ENCODE results near the gene MTG2. TPM values are rescaled to one million over a fixed set of nuclear protein-coding genes. Genes with fewer than 3 reads are reported as not detected.

Gene MTG2
- total and polyA plus RNA-seq, 2 of the 13 experiments (the other 11 are each of a cell fraction or from before 2014, with no cell fraction given), result 20.4 to 37.8 TPM

DNA sequence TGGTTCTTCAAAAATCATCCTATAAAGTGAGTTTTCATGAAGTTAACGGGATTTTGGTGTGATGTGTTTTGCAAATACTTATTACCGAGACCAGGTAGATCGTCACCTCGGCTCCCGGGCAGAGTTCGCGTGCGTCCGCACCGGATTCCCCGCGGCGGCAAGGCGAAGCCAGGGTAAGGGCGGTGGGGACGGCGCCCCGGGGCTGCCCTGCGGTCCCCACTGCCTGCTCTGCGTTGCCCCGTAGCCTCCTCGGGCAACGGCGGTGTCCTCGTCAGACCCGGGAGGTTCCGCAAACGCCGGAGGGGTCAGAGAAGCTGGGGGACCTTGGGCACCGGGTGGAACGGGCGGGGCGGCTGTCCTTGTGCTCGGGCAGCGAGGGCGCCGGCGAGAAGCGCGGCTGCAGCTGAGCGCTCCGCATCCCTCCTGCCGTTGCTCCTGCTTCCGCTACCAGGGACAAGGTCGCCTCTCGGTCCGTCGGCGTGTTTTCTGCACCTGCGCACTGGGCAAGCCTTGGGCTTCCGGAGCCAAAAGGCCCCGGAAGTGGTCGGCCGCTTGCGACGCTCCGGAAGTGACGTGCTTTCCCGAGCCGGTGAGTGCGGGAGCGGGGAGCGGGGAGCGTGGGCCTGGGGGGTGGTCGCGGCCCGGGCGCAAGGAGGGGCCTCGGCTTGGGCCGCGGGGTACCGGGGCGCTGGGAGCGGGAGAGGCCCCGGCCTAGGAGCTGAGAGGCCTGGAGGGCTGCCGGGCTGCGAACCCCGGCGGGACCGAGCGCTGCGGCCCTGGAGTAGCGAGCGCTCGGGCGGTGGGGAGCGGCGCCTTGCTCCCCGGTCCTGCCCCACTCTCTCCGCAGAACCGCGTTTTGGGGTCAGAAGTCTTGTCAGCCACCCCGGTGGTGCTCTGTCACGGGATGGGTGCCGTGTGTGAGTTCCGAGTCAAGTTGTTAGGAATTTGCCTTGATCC is at the start of gene MTG2 (continued):
- TF ChIP-seq, protein P1, sequence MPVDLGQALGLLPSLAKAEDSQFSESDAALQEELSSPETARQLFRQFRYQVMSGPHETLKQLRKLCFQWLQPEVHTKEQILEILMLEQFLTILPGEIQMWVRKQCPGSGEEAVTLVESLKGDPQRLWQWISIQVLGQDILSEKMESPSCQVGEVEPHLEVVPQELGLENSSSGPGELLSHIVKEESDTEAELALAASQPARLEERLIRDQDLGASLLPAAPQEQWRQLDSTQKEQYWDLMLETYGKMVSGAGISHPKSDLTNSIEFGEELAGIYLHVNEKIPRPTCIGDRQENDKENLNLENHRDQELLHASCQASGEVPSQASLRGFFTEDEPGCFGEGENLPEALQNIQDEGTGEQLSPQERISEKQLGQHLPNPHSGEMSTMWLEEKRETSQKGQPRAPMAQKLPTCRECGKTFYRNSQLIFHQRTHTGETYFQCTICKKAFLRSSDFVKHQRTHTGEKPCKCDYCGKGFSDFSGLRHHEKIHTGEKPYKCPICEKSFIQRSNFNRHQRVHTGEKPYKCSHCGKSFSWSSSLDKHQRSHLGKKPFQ (CRISPR knock-in tag; IDR thresholded peaks at IDR 0.05; ENCODE audit: insufficient replicate concordance), result peak; percentile 91
- TF ChIP-seq ZKSCAN5 (CRISPR knock-in tag; IDR thresholded peaks at IDR 0.05) (0 out of 2 replicates have a peak, but pooled peaks have one; percentile 42), ISL2 (CRISPR knock-in tag; IDR thresholded peaks at IDR 0.05) (peak; percentile 85), MAZ (IDR thresholded peaks at IDR 0.05; ENCODE audit: borderline replicate concordance, low read depth, low read length) (0 out of 2 replicates have a peak, but pooled peaks have one; percentile 50), MAZ (CRISPR knock-in tag; IDR thresholded peaks at IDR 0.05; ENCODE audit: low read depth) (peak; percentile 99), TOE1 (CRISPR knock-in tag; IDR thresholded peaks at IDR 0.05) (no peak; the same call in 1 of the 2 replicates), ZNF337 (CRISPR knock-in tag; IDR thresholded peaks at IDR 0.05; ENCODE audit: borderline replicate concordance, low read depth) (peak; percentile 96; the same call in 1 of the 2 replicates), NFKB2 (CRISPR knock-in tag; IDR thresholded peaks at IDR 0.05; ENCODE audit: borderline replicate concordance) (peak; percentile 99), HOXA3 (CRISPR knock-in tag; IDR thresholded peaks at IDR 0.05) (peak; percentile 98), RORA (CRISPR knock-in tag; IDR thresholded peaks at IDR 0.05) (no peak), ZBTB7A (CRISPR knock-in tag; IDR thresholded peaks at IDR 0.05) (peak; percentile 93), JUN (CRISPR knock-in tag; IDR thresholded peaks at IDR 0.05) (peak; percentile 63)
- TF ChIP-seq, protein P2, sequence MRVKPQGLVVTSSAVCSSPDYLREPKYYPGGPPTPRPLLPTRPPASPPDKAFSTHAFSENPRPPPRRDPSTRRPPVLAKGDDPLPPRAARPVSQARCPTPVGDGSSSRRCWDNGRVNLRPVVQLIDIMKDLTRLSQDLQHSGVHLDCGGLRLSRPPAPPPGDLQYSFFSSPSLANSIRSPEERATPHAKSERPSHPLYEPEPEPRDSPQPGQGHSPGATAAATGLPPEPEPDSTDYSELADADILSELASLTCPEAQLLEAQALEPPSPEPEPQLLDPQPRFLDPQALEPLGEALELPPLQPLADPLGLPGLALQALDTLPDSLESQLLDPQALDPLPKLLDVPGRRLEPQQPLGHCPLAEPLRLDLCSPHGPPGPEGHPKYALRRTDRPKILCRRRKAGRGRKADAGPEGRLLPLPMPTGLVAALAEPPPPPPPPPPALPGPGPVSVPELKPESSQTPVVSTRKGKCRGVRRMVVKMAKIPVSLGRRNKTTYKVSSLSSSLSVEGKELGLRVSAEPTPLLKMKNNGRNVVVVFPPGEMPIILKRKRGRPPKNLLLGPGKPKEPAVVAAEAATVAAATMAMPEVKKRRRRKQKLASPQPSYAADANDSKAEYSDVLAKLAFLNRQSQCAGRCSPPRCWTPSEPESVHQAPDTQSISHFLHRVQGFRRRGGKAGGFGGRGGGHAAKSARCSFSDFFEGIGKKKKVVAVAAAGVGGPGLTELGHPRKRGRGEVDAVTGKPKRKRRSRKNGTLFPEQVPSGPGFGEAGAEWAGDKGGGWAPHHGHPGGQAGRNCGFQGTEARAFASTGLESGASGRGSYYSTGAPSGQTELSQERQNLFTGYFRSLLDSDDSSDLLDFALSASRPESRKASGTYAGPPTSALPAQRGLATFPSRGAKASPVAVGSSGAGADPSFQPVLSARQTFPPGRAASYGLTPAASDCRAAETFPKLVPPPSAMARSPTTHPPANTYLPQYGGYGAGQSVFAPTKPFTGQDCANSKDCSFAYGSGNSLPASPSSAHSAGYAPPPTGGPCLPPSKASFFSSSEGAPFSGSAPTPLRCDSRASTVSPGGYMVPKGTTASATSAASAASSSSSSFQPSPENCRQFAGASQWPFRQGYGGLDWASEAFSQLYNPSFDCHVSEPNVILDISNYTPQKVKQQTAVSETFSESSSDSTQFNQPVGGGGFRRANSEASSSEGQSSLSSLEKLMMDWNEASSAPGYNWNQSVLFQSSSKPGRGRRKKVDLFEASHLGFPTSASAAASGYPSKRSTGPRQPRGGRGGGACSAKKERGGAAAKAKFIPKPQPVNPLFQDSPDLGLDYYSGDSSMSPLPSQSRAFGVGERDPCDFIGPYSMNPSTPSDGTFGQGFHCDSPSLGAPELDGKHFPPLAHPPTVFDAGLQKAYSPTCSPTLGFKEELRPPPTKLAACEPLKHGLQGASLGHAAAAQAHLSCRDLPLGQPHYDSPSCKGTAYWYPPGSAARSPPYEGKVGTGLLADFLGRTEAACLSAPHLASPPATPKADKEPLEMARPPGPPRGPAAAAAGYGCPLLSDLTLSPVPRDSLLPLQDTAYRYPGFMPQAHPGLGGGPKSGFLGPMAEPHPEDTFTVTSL (CRISPR knock-in tag; IDR thresholded peaks at IDR 0.05; ENCODE audit: borderline replicate concordance), result 0 out of 2 replicates have a peak, but pooled peaks have one; percentile 61
- TF ChIP-seq, protein P3, sequence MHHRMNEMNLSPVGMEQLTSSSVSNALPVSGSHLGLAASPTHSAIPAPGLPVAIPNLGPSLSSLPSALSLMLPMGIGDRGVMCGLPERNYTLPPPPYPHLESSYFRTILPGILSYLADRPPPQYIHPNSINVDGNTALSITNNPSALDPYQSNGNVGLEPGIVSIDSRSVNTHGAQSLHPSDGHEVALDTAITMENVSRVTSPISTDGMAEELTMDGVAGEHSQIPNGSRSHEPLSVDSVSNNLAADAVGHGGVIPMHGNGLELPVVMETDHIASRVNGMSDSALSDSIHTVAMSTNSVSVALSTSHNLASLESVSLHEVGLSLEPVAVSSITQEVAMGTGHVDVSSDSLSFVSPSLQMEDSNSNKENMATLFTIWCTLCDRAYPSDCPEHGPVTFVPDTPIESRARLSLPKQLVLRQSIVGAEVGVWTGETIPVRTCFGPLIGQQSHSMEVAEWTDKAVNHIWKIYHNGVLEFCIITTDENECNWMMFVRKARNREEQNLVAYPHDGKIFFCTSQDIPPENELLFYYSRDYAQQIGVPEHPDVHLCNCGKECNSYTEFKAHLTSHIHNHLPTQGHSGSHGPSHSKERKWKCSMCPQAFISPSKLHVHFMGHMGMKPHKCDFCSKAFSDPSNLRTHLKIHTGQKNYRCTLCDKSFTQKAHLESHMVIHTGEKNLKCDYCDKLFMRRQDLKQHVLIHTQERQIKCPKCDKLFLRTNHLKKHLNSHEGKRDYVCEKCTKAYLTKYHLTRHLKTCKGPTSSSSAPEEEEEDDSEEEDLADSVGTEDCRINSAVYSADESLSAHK (CRISPR knock-in tag; IDR thresholded peaks at IDR 0.05; ENCODE audit: borderline replicate concordance), result peak; percentile 42; the same call in 1 of the 2 replicates
- TF ChIP-seq, protein P4, sequence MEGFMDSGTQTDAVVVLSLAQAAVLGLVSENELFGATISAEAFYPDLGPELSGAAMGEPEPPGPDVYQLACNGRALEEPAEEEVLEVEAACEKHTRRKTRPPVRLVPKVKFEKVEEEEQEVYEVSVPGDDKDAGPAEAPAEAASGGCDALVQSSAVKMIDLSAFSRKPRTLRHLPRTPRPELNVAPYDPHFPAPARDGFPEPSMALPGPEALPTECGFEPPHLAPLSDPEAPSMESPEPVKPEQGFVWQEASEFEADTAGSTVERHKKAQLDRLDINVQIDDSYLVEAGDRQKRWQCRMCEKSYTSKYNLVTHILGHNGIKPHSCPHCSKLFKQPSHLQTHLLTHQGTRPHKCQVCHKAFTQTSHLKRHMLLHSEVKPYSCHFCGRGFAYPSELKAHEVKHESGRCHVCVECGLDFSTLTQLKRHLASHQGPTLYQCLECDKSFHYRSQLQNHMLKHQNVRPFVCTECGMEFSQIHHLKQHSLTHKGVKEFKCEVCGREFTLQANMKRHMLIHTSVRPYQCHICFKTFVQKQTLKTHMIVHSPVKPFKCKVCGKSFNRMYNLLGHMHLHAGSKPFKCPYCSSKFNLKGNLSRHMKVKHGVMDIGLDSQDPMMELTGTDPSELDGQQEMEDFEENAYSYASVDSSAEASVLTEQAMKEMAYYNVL (CRISPR knock-in tag; IDR thresholded peaks at IDR 0.05; ENCODE audit: borderline replicate concordance), result peak; percentile 94; the same call in 1 of the 2 replicates

All from HepG2 (cell line).